ACC112 (cell line): ENCODE measurements around the gene STARD13.
"Not testable (repeated sequence)": the region's sequence is repeated elsewhere in the genome, so short reads cannot be mapped to it uniquely, and the experiment has no call there.

Experiments
- H2AFZ ChIP-seq: fragments of 200-600 bp; sonication (generic); one replicate; pipeline ENCODE4 v1.6.0; 2017; ENCODE audit warnings: antibody characterized with exemption, low read length; ENCODE audit not compliant: unreplicated experiment
- H3K27ac ChIP-seq: fragments of 200-600 bp; sonication (generic); 2 replicates; pipeline ENCODE4 v1.5.1; 2014; ENCODE audit warnings: low read depth, mild to moderate bottlenecking, antibody characterized with exemption, low read length, moderate library complexity
- H3K27me3 ChIP-seq: fragments of 200-600 bp; sonication (generic); 2 replicates; pipeline ENCODE4 v1.6.1; 2014; ENCODE audit warnings: mild to moderate bottlenecking, antibody characterized with exemption, low read length, moderate library complexity, mixed read lengths; ENCODE audit not compliant: insufficient read depth
- H3K36me3 ChIP-seq: fragments of 200-600 bp; sonication (generic); 2 replicates; pipeline ENCODE4 v1.6.1; 2016; ENCODE audit warnings: mild to moderate bottlenecking, antibody characterized with exemption, low read length, moderate library complexity, mixed read lengths; ENCODE audit not compliant: insufficient read depth
- H3K4me1 ChIP-seq: fragments of 200-600 bp; sonication (generic); one replicate; pipeline ENCODE4 v1.6.1; 2016; ENCODE audit warnings: low read length, mixed read lengths; ENCODE audit not compliant: insufficient read depth, unreplicated experiment, control insufficient read depth
- H3K4me3 ChIP-seq: fragments of 200-600 bp; sonication (generic); 2 replicates; pipeline ENCODE4 v1.5.1; 2014; ENCODE audit warnings: mild to moderate bottlenecking, low read depth, low read length
- H3K79me2 ChIP-seq: fragments of 200-600 bp; sonication (generic); one replicate; pipeline ENCODE4 v1.6.0; 2016; ENCODE audit warnings: low read length; ENCODE audit not compliant: control insufficient read depth, unreplicated experiment, insufficient read depth

STARD13 gene

DNA sequence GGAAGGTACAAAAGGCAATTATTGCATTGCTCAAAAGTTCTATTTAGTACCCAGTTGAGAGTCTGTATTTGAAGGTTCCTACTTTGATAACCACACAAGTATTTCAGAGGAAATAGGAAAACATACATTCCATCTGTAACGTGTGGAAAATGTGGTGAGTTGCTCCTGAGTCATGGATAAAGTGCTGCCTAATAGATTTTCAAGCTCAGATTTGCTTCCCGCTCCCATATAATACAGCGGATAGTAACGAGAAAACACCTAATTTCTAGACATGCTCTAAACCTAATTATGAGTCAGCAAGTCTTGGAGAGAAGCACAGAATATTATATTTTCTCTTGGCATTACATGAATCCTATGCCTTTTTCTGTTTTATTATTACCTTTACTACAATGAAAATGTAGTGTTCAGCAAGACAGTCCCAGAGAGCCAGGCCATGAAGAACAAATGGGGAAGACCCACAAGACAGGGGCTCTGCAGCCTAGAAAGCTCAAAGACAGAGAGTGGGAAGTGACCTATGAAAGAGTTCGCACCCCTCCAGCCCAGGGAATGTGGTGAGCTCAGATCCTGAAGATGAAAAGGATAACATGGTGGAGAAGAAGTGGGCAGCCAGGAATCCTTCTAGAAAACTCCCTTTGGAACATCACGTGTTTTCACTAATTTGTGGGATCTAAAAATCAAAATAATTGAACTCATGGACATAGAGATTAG lies 116.1 kb downstream of the STARD13 start:
- Histone ChIP-seq H3K27ac (peak overlapping the region; percentile 93), H3K36me3 (peaks cover 33% of the 10 kb centered on the region), H3K27me3 (no peaks in the 10 kb centered on the region), H3K79me2 (peaks cover 67% of the 10 kb centered on the region), H3K4me3 (no peak overlapping the region), H3K4me1 (peaks cover 41% of the 10 kb centered on the region), H2AFZ (no peak overlapping the region)

DNA sequence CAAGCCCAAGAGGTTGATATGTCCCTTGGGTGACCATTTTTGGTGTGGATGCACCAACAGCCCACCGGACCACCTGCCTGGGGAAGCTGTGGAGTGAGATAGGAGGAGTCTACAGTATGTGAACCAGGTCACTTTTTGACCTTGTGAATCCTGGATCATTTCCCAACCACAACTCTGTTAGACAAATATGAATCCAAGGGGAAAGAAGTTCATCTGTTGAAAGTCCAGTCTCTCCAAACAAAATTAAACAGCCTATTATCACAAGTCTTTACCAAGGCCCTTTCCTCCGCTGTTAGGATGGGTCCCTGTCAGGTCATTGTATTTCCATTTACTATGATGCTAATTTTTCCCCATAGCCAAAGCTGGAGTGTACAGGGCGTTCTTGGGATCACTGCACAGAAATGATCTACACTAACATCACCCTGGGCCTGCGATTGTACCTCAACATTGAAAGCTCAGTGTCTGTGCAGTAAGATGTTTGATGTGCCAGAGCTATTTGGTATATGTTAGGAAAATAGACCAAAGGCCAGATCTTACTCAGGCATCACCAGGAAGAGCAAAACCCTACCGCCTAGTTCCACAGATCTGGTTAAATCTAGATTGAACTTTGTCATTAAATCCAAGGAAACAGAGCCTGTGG lies 117.1 kb downstream of the STARD13 start:
- H3K79me2 ChIP-seq = peaks cover 63% of the 10 kb centered on the region
- no peak overlapping the region for H3K4me3 ChIP-seq
- peak overlapping the region; percentile 93 for H3K27ac ChIP-seq
- H3K27me3 ChIP-seq = no peaks in the 10 kb centered on the region
- H3K36me3 ChIP-seq = peaks cover 41% of the 10 kb centered on the region
- H3K4me1 ChIP-seq = peaks cover 41% of the 10 kb centered on the region
- H2AFZ ChIP-seq = no peak overlapping the region

DNA sequence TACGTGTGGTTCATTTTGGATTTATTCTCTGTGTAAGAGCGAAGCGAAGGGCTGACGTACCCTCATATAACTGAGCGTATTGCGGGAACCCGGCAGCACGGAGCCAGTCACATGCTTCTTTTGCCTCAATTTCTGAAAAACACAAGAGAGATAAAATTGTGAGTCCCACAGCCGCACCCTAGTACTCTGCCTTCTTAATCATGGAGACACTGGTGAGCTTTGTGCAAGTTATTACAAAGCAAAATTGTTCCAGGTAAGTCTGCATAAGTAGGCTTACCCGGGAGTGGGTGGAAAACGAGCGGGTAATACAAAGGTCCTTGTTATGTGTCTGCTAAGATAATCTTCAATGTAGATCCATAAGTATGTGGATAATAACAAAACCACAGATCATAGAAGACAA lies 118.1 kb downstream of the STARD13 start:
- peaks cover 32% of the 10 kb centered on the region for H3K4me1 ChIP-seq
- H3K79me2 ChIP-seq = peaks cover 55% of the 10 kb centered on the region
- H3K27ac ChIP-seq = no peak overlapping the region
- H2AFZ ChIP-seq = no peak overlapping the region
- no peak overlapping the region for H3K4me3 ChIP-seq
- H3K36me3 ChIP-seq = peaks cover 49% of the 10 kb centered on the region
- no peaks in the 10 kb centered on the region for H3K27me3 ChIP-seq

DNA sequence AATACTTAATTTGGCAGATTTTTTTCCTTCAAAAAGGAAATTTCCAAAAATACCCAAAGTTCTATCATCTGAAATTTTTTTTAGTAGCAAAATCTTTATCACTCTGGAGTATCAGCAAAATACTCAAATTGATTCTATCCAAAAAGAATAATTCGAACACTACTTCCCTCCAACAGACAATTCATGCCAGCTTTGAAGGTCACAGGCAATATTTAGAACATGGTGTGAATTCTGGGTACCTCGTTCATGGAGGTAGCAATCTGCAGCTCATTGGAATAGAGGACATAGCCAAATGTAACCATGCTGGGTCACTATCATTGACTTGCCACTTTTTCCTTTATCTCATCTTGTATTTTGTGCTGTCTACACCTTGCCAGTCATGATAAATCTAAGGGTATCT lies 119.8 kb downstream of the STARD13 start:
- peaks cover 27% of the 10 kb centered on the region for H3K4me1 ChIP-seq
- no peak overlapping the region for H2AFZ ChIP-seq
- H3K79me2 ChIP-seq = peaks cover 48% of the 10 kb centered on the region
- H3K27ac ChIP-seq = no peak overlapping the region
- no peak overlapping the region for H3K4me3 ChIP-seq
- peaks cover 53% of the 10 kb centered on the region for H3K36me3 ChIP-seq
- no peaks in the 10 kb centered on the region for H3K27me3 ChIP-seq

DNA sequence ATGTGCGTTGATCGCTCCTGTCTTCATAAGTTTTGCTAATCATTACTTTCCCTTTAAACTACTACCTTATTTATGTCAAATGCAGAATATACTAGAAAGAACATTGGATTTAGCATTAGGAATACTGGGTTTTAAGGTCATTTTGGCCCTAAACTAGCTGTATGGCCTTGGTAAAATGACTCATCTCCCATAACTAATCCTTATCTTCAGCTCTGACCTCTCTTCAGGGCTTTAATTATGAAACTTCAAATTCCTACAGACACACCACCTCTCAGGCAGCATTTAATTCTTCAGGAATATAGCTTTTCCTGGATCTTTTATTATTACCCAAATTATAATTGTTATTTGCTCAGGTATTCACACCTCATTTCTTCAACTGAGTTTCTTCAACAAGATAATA lies 121.2 kb downstream of the STARD13 start:
- Histone ChIP-seq H3K27ac (no peak overlapping the region), H3K36me3 (peaks cover 53% of the 10 kb centered on the region), H3K4me3 (no peak overlapping the region)

DNA sequence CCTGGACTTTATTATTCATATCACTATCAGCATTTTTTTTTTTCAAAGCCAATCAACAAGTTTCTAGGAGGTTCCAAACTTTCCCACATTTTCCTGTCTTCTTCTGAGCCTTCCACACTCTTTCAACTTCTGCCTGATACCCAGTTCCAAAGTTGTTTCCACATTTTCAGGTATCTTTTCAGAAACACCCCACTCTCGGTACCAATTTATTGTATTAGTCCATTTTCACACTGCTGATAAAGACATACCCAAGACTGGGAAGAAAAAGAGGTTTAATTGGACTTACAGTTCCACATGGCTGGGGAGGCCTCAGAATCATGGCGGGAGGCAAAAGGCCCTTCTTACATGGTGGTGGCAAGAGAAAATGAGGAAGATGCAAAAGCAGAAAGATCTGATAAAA lies 122.8 kb downstream of the STARD13 start:
- not testable (repeated sequence) for H2AFZ ChIP-seq, H3K27me3 ChIP-seq, H3K27ac ChIP-seq, H3K4me3 ChIP-seq, H3K4me1 ChIP-seq
- Histone ChIP-seq H3K36me3 (peaks cover 59% of the 10 kb centered on the region), H3K79me2 (peaks cover 39% of the 10 kb centered on the region)

More for the DNA sequence above, 121.2 kb downstream of the STARD13 start:
- H3K79me2 ChIP-seq = peaks cover 42% of the 10 kb centered on the region
- no peaks in the 10 kb centered on the region for H3K27me3 ChIP-seq
- H3K4me1 ChIP-seq = peaks cover 13% of the 10 kb centered on the region
- H2AFZ ChIP-seq = no peak overlapping the region

DNA sequence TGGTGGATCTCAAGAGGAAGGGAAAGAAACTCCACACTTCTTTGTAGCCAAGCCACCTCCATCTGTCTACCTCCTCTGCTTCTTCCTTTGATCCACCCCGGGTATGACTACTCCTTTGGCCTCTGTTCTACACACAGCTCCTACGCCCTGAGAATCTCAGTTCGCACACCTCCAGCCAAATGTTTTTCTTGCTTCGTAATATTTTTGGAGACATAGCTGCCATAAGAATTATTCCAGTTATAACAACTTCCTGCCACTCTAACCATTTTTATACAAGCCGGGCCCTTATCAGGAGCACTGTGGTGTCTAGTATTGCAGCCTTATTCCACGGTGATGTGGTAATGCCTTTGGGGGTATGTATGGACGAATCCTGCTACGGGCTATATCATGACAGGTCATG lies 126.7 kb downstream of the STARD13 start:
- H3K79me2 ChIP-seq = peaks cover 19% of the 10 kb centered on the region
- no peaks in the 10 kb centered on the region for H3K27me3 ChIP-seq
- peaks cover 27% of the 10 kb centered on the region for H3K36me3 ChIP-seq
- no peak overlapping the region for H3K4me3 ChIP-seq
- no peak overlapping the region for H3K27ac ChIP-seq
- H3K4me1 ChIP-seq = peaks cover 15% of the 10 kb centered on the region
- no peak overlapping the region for H2AFZ ChIP-seq

DNA sequence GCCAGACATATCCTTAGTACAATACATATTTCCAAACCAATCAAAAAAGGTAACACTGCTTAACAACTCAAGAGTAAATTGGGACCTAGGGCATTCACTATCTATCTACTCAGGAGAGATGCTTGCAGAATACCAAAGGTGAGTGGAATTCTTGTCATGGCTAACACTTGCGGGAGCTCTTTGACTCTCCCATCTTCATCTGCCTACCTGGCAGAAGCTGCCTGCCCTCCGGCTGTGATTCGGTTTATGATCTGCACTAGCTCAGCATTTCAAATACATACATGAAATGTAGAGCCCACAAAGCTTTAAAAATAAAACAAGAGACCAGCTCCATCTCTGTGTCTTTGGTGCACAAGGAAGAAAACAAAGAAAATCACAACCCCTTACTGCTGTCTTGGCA lies 127.3 kb downstream of the STARD13 start:
- Histone ChIP-seq H3K36me3 (peaks cover 25% of the 10 kb centered on the region), H3K27ac (no peak overlapping the region), H3K4me1 (peaks cover 21% of the 10 kb centered on the region), H2AFZ (no peak overlapping the region), H3K27me3 (no peaks in the 10 kb centered on the region), H3K4me3 (no peak overlapping the region), H3K79me2 (peaks cover 18% of the 10 kb centered on the region)

DNA sequence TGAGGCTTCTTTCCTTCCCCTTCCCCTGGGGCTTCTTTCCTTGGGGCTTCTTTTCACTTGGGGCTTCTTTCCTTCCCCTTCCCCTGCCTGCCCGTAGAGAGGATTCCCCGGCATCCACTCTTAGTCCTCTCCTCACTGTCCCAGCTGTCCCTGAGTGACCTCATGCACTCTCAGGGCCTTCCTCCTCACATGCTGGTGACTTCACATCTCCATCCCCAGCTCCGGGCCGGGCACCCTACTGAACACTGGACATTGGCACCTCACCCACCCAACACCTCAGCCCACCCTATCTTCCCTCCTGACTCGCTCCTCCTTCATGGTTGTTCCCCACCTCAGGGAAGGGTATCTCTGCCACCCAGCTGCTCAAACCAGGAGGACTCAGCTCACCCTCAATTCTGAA lies 130.6 kb downstream of the STARD13 start:
- H3K36me3 ChIP-seq = peaks cover 10% of the 10 kb centered on the region; the same call in 1 of the 2 replicates
- H3K27me3 ChIP-seq = no peaks in the 10 kb centered on the region
- no peak overlapping the region for H2AFZ ChIP-seq
- peaks cover 35% of the 10 kb centered on the region for H3K79me2 ChIP-seq
- H3K4me3 ChIP-seq = no peak overlapping the region
- peaks cover 32% of the 10 kb centered on the region for H3K4me1 ChIP-seq
- H3K27ac ChIP-seq = peak overlapping the region; percentile 74

DNA sequence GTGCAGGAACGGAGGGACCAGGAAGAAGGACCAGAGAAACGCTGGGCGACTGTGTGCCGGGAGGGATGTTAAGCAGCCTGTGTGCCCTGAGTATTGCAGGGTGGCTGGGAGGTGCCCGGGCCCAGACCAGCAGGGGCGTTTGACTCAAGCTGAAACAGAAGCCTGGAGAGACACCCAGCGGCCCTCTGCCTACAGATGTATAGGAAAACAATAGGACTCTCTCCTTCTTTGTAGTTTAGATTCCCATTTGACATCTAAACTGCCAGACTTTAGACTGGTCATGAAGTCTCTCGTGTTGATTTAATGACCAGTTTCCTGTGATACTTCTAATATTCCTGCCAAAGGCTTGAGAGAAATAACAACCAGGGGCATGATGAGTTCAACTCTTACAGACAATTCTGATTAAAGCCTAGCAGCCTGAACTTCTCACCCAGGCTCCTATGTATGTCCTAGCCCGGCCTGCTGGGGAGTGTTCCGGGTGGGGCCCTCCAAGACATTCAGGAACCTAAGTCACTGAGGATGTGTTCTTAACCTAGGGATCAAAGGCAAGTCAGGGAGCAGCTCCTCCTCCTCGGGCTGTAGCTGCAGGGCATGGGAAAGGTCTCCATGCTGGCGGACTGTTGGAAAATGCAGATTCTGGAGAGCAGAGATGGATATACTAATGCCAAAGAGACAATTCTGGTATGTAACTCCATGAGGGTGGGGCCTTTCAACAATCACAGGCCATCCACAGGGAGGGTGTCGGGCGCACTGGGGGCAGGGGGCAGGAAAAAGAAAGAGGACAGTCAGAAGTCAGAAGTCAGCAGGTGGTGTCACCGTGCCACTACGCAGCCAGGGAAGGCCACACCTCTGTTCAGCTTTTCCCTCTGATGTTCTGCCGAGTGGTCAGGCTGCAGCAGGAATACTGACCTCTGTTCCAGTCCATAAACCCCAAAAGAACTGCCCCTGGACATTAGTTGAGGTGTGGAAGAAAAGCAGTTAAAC lies 131.8 kb downstream of the STARD13 start:
- Histone ChIP-seq H3K27me3 (no peaks in the 10 kb centered on the region), H3K4me3 (no peak overlapping the region), H3K27ac (peak overlapping the region; percentile 74), H2AFZ (no peak overlapping the region), H3K36me3 (peaks cover 8% of the 10 kb centered on the region; the same call in 1 of the 2 replicates), H3K79me2 (peaks cover 36% of the 10 kb centered on the region), H3K4me1 (peaks cover 32% of the 10 kb centered on the region)
